HCT116 (cell line): Measurements from ENCODE around the gene KIRREL3. TPM values are rescaled to one million over a fixed set of nuclear protein-coding genes. Genes with fewer than 3 reads are reported as not detected.
"Not testable (repeated sequence)": the region's sequence is repeated elsewhere in the genome, so short reads cannot be mapped to it uniquely, and the experiment has no call there.

Experiments used
- ATAC-seq: fragments of 200-7000 bp; cut with Tn5 transposase; 2 replicates; pipeline ENCODE4 v1.9.1; 2020; ENCODE audit warnings: mild to moderate bottlenecking, moderate library complexity
- BruUV-seq: library from RNA; stranded (reverse); fragments of 400-500 nt; replicated peaks from 2 replicates; lab custom pipeline; 2021; lab: Mats Ljungman, UMichigan
- CTCF ChIA-PET: fragments of 300-600 bp; sonication (Branson Sonifier 250); formaldehyde crosslinking; loops from one replicate; lab custom pipeline; 2021; ENCODE audit warnings: antibody characterized with exemption; lab: Charles Lee
- POLR2A ChIA-PET: fragments of 300-600, 350-600 bp; sonication (Branson Sonifier 250); formaldehyde crosslinking; loops from one replicate; lab custom pipeline; 2021; ENCODE audit warnings: antibody characterized with exemption; lab: Charles Lee
- RAD21 ChIA-PET, 2 experiments: fragments of 300-600 bp; sonication (Branson Sonifier 250); formaldehyde crosslinking; loops; one replicate each; lab custom pipeline; 2023; ENCODE audit warnings: low total read pairs in 2 of 2; ENCODE audit not compliant: uncharacterized antibody in 2 of 2, unreplicated experiment in 2 of 2, low non-redundant PET in 1 of 2; lab: Charles Lee
- DNase-seq: peaks from one replicate; pipeline ENCODE4 v3.0.0-alpha.2; 2010; ENCODE audit warnings: low read depth, low spot score
- H2AFZ ChIP-seq: fragments of 200-600 bp; shearing (Covaris generic), sonication (generic); 2 replicates; pipeline ENCODE4 v1.6.1; 2017; ENCODE audit warnings: low read depth, mixed run types, mixed read lengths, antibody characterized with exemption, low read length; ENCODE audit not compliant: poor library complexity, severe bottlenecking
- H3K27ac ChIP-seq: 2 replicates; pipeline ENCODE4 v1.5.1; 2012; ENCODE audit warnings: low read depth, low read length
- H3K27me3 ChIP-seq: fragments of 200-600 bp; sonication (generic); 2 replicates; pipeline ENCODE4 v1.6.1; 2016; ENCODE audit warnings: mixed run types, low read length, mixed read lengths; ENCODE audit not compliant: insufficient read depth
- H3K36me3 ChIP-seq, 2 experiments: fragments of 200-500 bp in 1 of 2; fragments of 200-600 bp in 1 of 2; sonication (Bioruptor generic) in 1 of 2; sonication (generic) in 1 of 2; 2 replicates each; pipeline versions ENCODE4 v1.5.1 to v1.6.1; 2014 to 2016; ENCODE audit warnings: low read length in 2 of 2, inconsistent platforms in 1 of 2, mixed read lengths in 1 of 2, mixed run types in 1 of 2; ENCODE audit not compliant: insufficient read depth in 2 of 2, control insufficient read depth in 1 of 2
- H3K4me1 ChIP-seq, 2 experiments: fragments of 200-600 bp in 1 of 2; sonication (generic) in 1 of 2; 2 replicates each; pipeline versions ENCODE4 v1.5.1 to v1.6.1; 2012 to 2017; ENCODE audit warnings: low read length in 2 of 2, inconsistent platforms in 1 of 2, mild to moderate bottlenecking in 1 of 2, mixed read lengths in 1 of 2, mixed run types in 1 of 2, moderate library complexity in 1 of 2; ENCODE audit not compliant: insufficient read depth in 2 of 2, control insufficient read depth in 1 of 2
- H3K4me2 ChIP-seq: fragments of 200-600 bp; sonication (generic); 2 replicates; pipeline ENCODE4 v1.6.1; 2017; ENCODE audit warnings: mixed run types, low read length, mixed read lengths
- H3K4me3 ChIP-seq, 2 experiments: fragments of 200-600 bp in 1 of 2; sonication (generic) in 1 of 2; replicated peaks in 1 of 2; 2 replicates each; pipeline ENCODE4 v1.5.1; 2011 to 2016; ENCODE audit warnings: low read length in 2 of 2, control low read depth in 1 of 2, low read depth in 1 of 2, mild to moderate bottlenecking in 1 of 2, mixed read lengths in 1 of 2, mixed run types in 1 of 2
- H3K79me2 ChIP-seq: fragments of 200-600 bp; sonication (generic); 2 replicates; pipeline ENCODE4 v1.6.1; 2017; ENCODE audit warnings: mild to moderate bottlenecking, mixed run types, low read length, moderate library complexity, mixed read lengths; ENCODE audit not compliant: insufficient read depth
- H3K9ac ChIP-seq: fragments of 200-600 bp; sonication (generic); 2 replicates; pipeline ENCODE4 v1.6.1; 2016; ENCODE audit warnings: low read length, mixed read lengths
- H3K9me2 ChIP-seq: fragments of 200-600 bp; sonication (generic), shearing (Covaris generic); 2 replicates; pipeline ENCODE4 v1.6.1; 2017; ENCODE audit warnings: mixed run types, mild to moderate bottlenecking, moderate library complexity; ENCODE audit not compliant: insufficient read depth
- H3K9me3 ChIP-seq, 2 experiments: fragments of 200-500 bp in 1 of 2; fragments of 200-600 bp in 1 of 2; sonication (Bioruptor generic) in 1 of 2; sonication (generic) in 1 of 2; 2 replicates each; pipeline ENCODE4 v1.6.1; 2014 to 2017; ENCODE audit warnings: low read length in 2 of 2, mixed read lengths in 2 of 2, inconsistent platforms in 1 of 2, low read depth in 1 of 2, mild to moderate bottlenecking in 1 of 2, mixed run types in 1 of 2, moderate library complexity in 1 of 2; ENCODE audit not compliant: control insufficient read depth in 1 of 2, insufficient read depth in 1 of 2
- H4K20me1 ChIP-seq: fragments of 200-600 bp; sonication (generic), shearing (Covaris generic); 2 replicates; pipeline ENCODE4 v1.6.1; 2017; ENCODE audit warnings: mixed run types, mild to moderate bottlenecking, moderate library complexity; ENCODE audit not compliant: insufficient read depth
- CBX3 ChIP-seq: IDR thresholded peaks from 2 replicates; pipeline ENCODE4 v1.6.1; 2012; ENCODE audit warnings: low read depth
- CTCF ChIP-seq, 3 experiments: fragments of 200-600 bp in 1 of 3; sonication (generic) in 1 of 3; IDR thresholded peaks in 2 of 3; conservative IDR thresholded peaks in 1 of 3; 2 replicates each; pipeline ENCODE4 v1.5.1; 2012 to 2017; ENCODE audit warnings: low read depth in 2 of 3, low read length in 2 of 3, antibody characterized with exemption in 1 of 3, borderline replicate concordance in 1 of 3, control low read depth in 1 of 3, mild to moderate bottlenecking in 1 of 3, mixed read lengths in 1 of 3, mixed run types in 1 of 3, moderate library complexity in 1 of 3; ENCODE audit not compliant: insufficient read depth in 1 of 3
- EZH2phosphoT487 ChIP-seq: fragments of 200-600 bp; IDR thresholded peaks from 2 replicates; pipeline ENCODE4 v1.6.1; 2018; ENCODE audit warnings: antibody characterized with exemption, borderline replicate concordance
- FOSL1 ChIP-seq: IDR thresholded peaks from 2 replicates; pipeline ENCODE4 v1.6.1; 2012; ENCODE audit warnings: low read depth
- RAD21 ChIP-seq: IDR thresholded peaks from 2 replicates; pipeline ENCODE4 v1.6.1; 2012; ENCODE audit warnings: low read depth, mild to moderate bottlenecking
- TCF7L2 ChIP-seq: IDR thresholded peaks from 2 replicates; pipeline ENCODE4 v1.7.0; 2011; ENCODE audit warnings: borderline replicate concordance, inconsistent platforms; ENCODE audit not compliant: insufficient read depth, insufficient read length; ENCODE audit errors: extremely low read depth
- YY1 ChIP-seq: IDR thresholded peaks from 2 replicates; pipeline ENCODE4 v1.6.1; 2011; ENCODE audit warnings: low read length, low read depth, moderate library complexity, mild to moderate bottlenecking; ENCODE audit not compliant: insufficient replicate concordance; ENCODE audit errors: extremely low read depth
- ZBTB33 ChIP-seq: IDR thresholded peaks from 2 replicates; pipeline ENCODE4 v1.6.1; 2011; ENCODE audit warnings: mild to moderate bottlenecking, low read length, moderate library complexity; ENCODE audit not compliant: insufficient replicate concordance; ENCODE audit errors: extremely low read depth
- intact Hi-C: fragments of 100-400 bp; cut with micrococcal nuclease; formaldehyde crosslinking; loops from 2 replicates; pipeline ENCODE4 v1.10.0; 2022
- total RNA-seq: library from RNA; stranded (reverse); gene quantifications from one replicate; pipeline ENCODE4 v1.2.1, GENCODE V29; 2021; ENCODE audit not compliant: unreplicated experiment

Gene KIRREL3
- total RNA-seq, 1 experiment from 2014 or later = not detected

DNA sequence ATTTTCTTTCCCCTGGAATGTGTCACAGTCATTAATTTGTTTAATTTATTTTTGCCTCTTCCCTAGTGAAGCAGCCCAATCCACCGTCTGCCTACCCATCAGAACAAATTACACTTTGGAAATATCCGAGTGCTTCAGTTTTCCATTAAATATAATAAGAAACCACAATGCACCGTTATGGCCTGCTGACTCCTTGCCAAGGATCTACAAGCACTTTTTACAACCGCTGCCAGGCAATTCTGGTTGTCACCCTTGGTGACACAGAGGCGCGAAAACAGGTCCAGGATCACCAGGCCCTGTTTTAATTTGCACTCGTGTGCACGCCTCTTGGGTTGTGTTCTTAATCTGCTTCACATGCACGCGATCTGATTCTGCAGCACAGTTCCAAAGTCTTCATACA, 43.9 kb downstream of the KIRREL3 start:
- RAD21 ChIA-PET = no interaction called here
- POLR2A ChIA-PET = no interaction called here
- H3K27ac ChIP-seq = no peak overlapping the region
- H3K27me3 ChIP-seq = no peaks in the 10 kb centered on the region
- no peaks in the 10 kb centered on the region for H3K9me2 ChIP-seq
- H3K9ac ChIP-seq = no peak overlapping the region
- TF ChIP-seq ZBTB33 (no peak), EZH2phosphoT487 (no peak), YY1 (no peak), CTCF (IDR thresholded peaks at IDR 0.05 in 2 of 3, conservative IDR thresholded peaks at IDR 0.05 in 1 of 3; ENCODE audit: borderline replicate concordance in 1 of 3, insufficient read depth in 1 of 3, low read depth in 2 of 3, low read length in 2 of 3) (no peak), CBX3 (no peak), FOSL1 (no peak), RAD21 (no peak), TCF7L2 (no peak)
- H4K20me1 ChIP-seq = no peaks in the 10 kb centered on the region
- H2AFZ ChIP-seq = no peak overlapping the region
- intact Hi-C loops = no loop called here
- H3K4me2 ChIP-seq = no peak overlapping the region
- CTCF ChIA-PET = no interaction called here
- H3K9me3 ChIP-seq = no peaks in the 10 kb centered on the region
- H3K4me1 ChIP-seq = no peaks in the 10 kb centered on the region
- no peak overlapping the region for H3K4me3 ChIP-seq
- no TSS peak for BruUV-seq
- DNase-seq = no peak
- H3K36me3 ChIP-seq = no peaks in the 10 kb centered on the region
- no peak for ATAC-seq
- no peaks in the 10 kb centered on the region for H3K79me2 ChIP-seq

DNA sequence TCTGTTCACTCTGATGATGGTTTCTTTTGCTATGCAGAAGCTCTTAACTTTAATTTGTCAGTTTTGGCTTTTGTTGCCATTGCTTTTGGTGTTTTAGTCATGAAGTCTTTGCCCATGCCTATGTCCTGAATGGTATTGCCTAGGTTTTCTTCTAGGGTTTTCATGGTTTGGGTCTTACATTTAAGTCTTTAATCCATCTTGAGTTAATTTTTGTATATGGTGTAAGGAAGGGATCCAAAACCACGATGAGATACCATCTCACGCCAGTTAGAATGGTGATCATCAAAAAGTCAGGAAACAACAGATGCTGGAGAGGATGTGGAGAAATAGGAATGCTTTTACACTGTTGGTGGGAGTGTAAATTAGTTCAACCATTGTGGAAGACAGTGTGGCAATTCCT, 48.0 kb downstream of the KIRREL3 start:
- H3K4me1 ChIP-seq, H3K4me2 ChIP-seq, CTCF ChIA-PET, H3K9me2 ChIP-seq, DNase-seq, H4K20me1 ChIP-seq, intact Hi-C loops, ATAC-seq, H3K27me3 ChIP-seq, H3K9ac ChIP-seq, POLR2A ChIA-PET, H3K79me2 ChIP-seq, BruUV-seq, RAD21 ChIA-PET, H3K9me3 ChIP-seq, H3K27ac ChIP-seq, H2AFZ ChIP-seq, H3K36me3 ChIP-seq, H3K4me3 ChIP-seq: not testable (repeated sequence)
